ENCODE results near the gene SGMS1. TPM values are rescaled to one million over a fixed set of nuclear protein-coding genes. Genes with fewer than 3 reads are reported as not detected.
"Not testable (repeated sequence)": the region's sequence is repeated elsewhere in the genome, so short reads cannot be mapped to it uniquely, and the experiment has no call there.

The SGMS1 gene
- total RNA-seq, 1 donor from 2014 or later: 93.8 TPM

GRCh38 chr10:50576245-50576815 lies 47.4 kb downstream of the SGMS1 start:
- Histone ChIP-seq H3K9me3 (no peaks in the 10 kb centered on the region), H3K27ac (no peak overlapping the region), H3K27me3 (no peaks in the 10 kb centered on the region), H3K4me3 (no peak overlapping the region), H3K36me3 (no peaks in the 10 kb centered on the region), H3K4me1 (peaks cover 50% of the 10 kb centered on the region)
- no peak for TF ChIP-seq CTCF (IDR thresholded peaks at IDR 0.05)
- TF ChIP-seq POLR2A (IDR thresholded peaks at IDR 0.05): no peak
- TF ChIP-seq POLR2AphosphoS5 (IDR thresholded peaks at IDR 0.05; ENCODE audit: insufficient read depth in 1 of 2, low read depth in 1 of 2): no peak
- intact Hi-C loops (cut with DNase I): no loop called here
- no peak for DNase-seq (ENCODE audit: extremely low spot score in 2 of 2)

- Histone ChIP-seq H3K36me3 (no peaks in the 10 kb centered on the region), H3K4me3 (no peak overlapping the region), H3K27me3 (no peaks in the 10 kb centered on the region), H3K27ac (no peak overlapping the region), H3K4me1 (peaks cover 44% of the 10 kb centered on the region), H3K9me3 (no peaks in the 10 kb centered on the region)
- intact Hi-C loops (cut with DNase I): no loop called here
- no peak for DNase-seq (ENCODE audit: extremely low spot score in 2 of 2)
- no peak for TF ChIP-seq POLR2A (IDR thresholded peaks at IDR 0.05)
- TF ChIP-seq POLR2AphosphoS5 (IDR thresholded peaks at IDR 0.05; ENCODE audit: insufficient read depth in 1 of 2, low read depth in 1 of 2): no peak
These were observed 48.1 kb downstream of the SGMS1 start for GRCh38 chr10:50575477-50576244.

- H3K27ac ChIP-seq: no peak overlapping the region
- no peaks in the 10 kb centered on the region for H3K27me3 ChIP-seq
- intact Hi-C loops (cut with DNase I): no loop called here
- TF ChIP-seq CTCF (IDR thresholded peaks at IDR 0.05): no peak
- no peak for TF ChIP-seq POLR2A (IDR thresholded peaks at IDR 0.05)
- TF ChIP-seq POLR2AphosphoS5 (IDR thresholded peaks at IDR 0.05; ENCODE audit: insufficient read depth in 1 of 2, low read depth in 1 of 2): no peak
- no peak for DNase-seq (ENCODE audit: extremely low spot score in 2 of 2)
- no peaks in the 10 kb centered on the region for H3K9me3 ChIP-seq
- H3K36me3 ChIP-seq: no peaks in the 10 kb centered on the region
- H3K4me3 ChIP-seq: no peak overlapping the region
- H3K4me1 ChIP-seq: peaks cover 37% of the 10 kb centered on the region
These were observed 48.8 kb downstream of the SGMS1 start for GRCh38 chr10:50574931-50575330.

- H3K4me3 ChIP-seq: no peak overlapping the region
These were observed 49.5 kb downstream of the SGMS1 start for GRCh38 chr10:50574305-50574704.

GRCh38 chr10:50572017-50572491 lies 51.7 kb downstream of the SGMS1 start:
- DNase-seq (ENCODE audit: extremely low spot score in 2 of 2): no peak
- TF ChIP-seq POLR2A (IDR thresholded peaks at IDR 0.05) (no peak), POLR2AphosphoS5 (IDR thresholded peaks at IDR 0.05; ENCODE audit: insufficient read depth in 1 of 2, low read depth in 1 of 2) (no peak), CTCF (IDR thresholded peaks at IDR 0.05) (no peak)
- Histone ChIP-seq H3K27ac (no peak overlapping the region), H3K9me3 (no peaks in the 10 kb centered on the region), H3K4me3 (no peak overlapping the region), H3K27me3 (no peaks in the 10 kb centered on the region), H3K4me1 (peaks cover 21% of the 10 kb centered on the region), H3K36me3 (no peaks in the 10 kb centered on the region)
- intact Hi-C loops (cut with DNase I): no loop called here

More at GRCh38 chr10:50574305-50574704, 49.5 kb downstream of the SGMS1 start:
- TF ChIP-seq POLR2AphosphoS5 (IDR thresholded peaks at IDR 0.05; ENCODE audit: insufficient read depth in 1 of 2, low read depth in 1 of 2) (no peak), CTCF (IDR thresholded peaks at IDR 0.05) (no peak), POLR2A (IDR thresholded peaks at IDR 0.05) (no peak)
- no peak for DNase-seq (ENCODE audit: extremely low spot score in 2 of 2)
- Histone ChIP-seq H3K9me3 (no peaks in the 10 kb centered on the region), H3K4me1 (peaks cover 35% of the 10 kb centered on the region), H3K27ac (no peak overlapping the region), H3K27me3 (no peaks in the 10 kb centered on the region), H3K36me3 (no peaks in the 10 kb centered on the region)
- intact Hi-C loops (cut with DNase I): no loop called here

GRCh38 chr10:50568750-50569149 lies 55.0 kb downstream of the SGMS1 start:
- DNase-seq (ENCODE audit: extremely low spot score in 2 of 2); H3K9me3 ChIP-seq; intact Hi-C loops (cut with DNase I): not testable (repeated sequence)

More at GRCh38 chr10:50568750-50569149, 55.0 kb downstream of the SGMS1 start:
- H3K4me1 ChIP-seq, H3K4me3 ChIP-seq, H3K36me3 ChIP-seq, H3K27ac ChIP-seq, H3K27me3 ChIP-seq: not testable (repeated sequence)

All from vagina (tissue), 2 donors.